ENCODE measurements around the gene MBD3. TPM values are rescaled to one million over a fixed set of nuclear protein-coding genes. Genes with fewer than 3 reads are reported as not detected.

The MBD3 gene
- total and polyA plus RNA-seq, 2 of the 4 experiments (the other 2 are of a cell fraction), result 42.5 to 66.3 TPM

- in situ Hi-C loops (cut with MboI; ENCODE audit: low sequenced_read_pairs), result loop anchor here (25.0 kb wide), 1 partner anchor 260 kb away; no protein-coding TSS in a partner anchor
- DNase-seq, result no peak
Measured at GRCh38 chr19:1526979-1527649, 65.6 kb downstream of the MBD3 start.

More at GRCh38 chr19:1526979-1527649, 65.6 kb downstream of the MBD3 start:
- no peak overlapping the region for H2AK5ac ChIP-seq (ENCODE audit: low read depth, low read length)
- no peaks in the 10 kb centered on the region for H3K9me3 ChIP-seq (ENCODE audit: control insufficient read depth, insufficient read depth, low read length)
- no peak overlapping the region for H2BK120ac ChIP-seq (ENCODE audit: low read depth, low read length)
- intact Hi-C loops (cut with micrococcal nuclease), result no loop called here
- dilution Hi-C loops (cut with HindIII; ENCODE audit: low sequenced_read_pairs, unreplicated experiment), result no loop called here
- H2AK9ac ChIP-seq (replicated peaks; ENCODE audit: low read depth, low read length, poor library complexity), result no peak overlapping the region
- H3K36me3 ChIP-seq (ENCODE audit: control insufficient read depth, insufficient read depth, low read length), result no peaks in the 10 kb centered on the region
- no peak overlapping the region for H3K4ac ChIP-seq (ENCODE audit: low read depth, low read length)
- H3K27ac ChIP-seq (ENCODE audit: insufficient read depth, low read length), result no peak overlapping the region
- H3K14ac ChIP-seq (replicated peaks; ENCODE audit: low read depth, low read length), result no peak overlapping the region
- H3K9me1 ChIP-seq (ENCODE audit: insufficient read depth, low read length), result peaks cover 4% of the 10 kb centered on the region; the same call in 1 of the 2 replicates
- H4K91ac ChIP-seq (ENCODE audit: insufficient read depth, low read depth, low read length), result no peak overlapping the region
- H3K4me1 ChIP-seq (ENCODE audit: control insufficient read depth, insufficient read depth, low read length), result no peaks in the 10 kb centered on the region; the same call in 1 of the 2 replicates
- H3K4me2 ChIP-seq (ENCODE audit: low read depth, low read length), result no peak overlapping the region
- no peak overlapping the region for H4K8ac ChIP-seq (ENCODE audit: low read depth in 2 of 2, low read length in 2 of 2)
- BruUV-seq (replicated peaks), result no TSS peak
- POLR2A ChIA-PET (ENCODE audit: unreplicated experiment), result interaction anchor here (0.7 kb wide), 1 partner anchor 127 kb away, joined by 4 read pairs; no protein-coding TSS in a partner anchor
- no peak overlapping the region for H4K5ac ChIP-seq (ENCODE audit: low read depth, low read length)
- ATAC-seq (ENCODE audit: low read depth), result no peak
- H2BK15ac ChIP-seq (ENCODE audit: low read depth, low read length), result no peak overlapping the region
- no peak overlapping the region for H2BK5ac ChIP-seq (ENCODE audit: low read depth, low read length, poor library complexity, severe bottlenecking)
- H2AFZ ChIP-seq (replicated peaks; ENCODE audit: low read length, poor library complexity), result no peak overlapping the region
- TF ChIP-seq FOS (IDR thresholded peaks at IDR 0.05; ENCODE audit: low read depth, low read length) (no peak), BHLHE40 (IDR thresholded peaks at IDR 0.05; ENCODE audit: low read depth, low read length) (no peak), NFE2L2 (IDR thresholded peaks at IDR 0.05; ENCODE audit: low read depth, low read length) (no peak), RFX5 (IDR thresholded peaks at IDR 0.05; ENCODE audit: low read depth, low read length) (no peak), SMC3 (IDR thresholded peaks at IDR 0.05; ENCODE audit: low read depth, low read length) (no peak)
- H3K23ac ChIP-seq (ENCODE audit: low read depth, low read length), result no peak overlapping the region
- H3K27me3 ChIP-seq (ENCODE audit: control insufficient read depth, insufficient read depth, low read length), result peaks cover 30% of the 10 kb centered on the region
- WGBS, 2 experiments (ENCODE audit: extremely low coverage in 2 of 2, insufficient read length in 1 of 2), result 76% methylated on average over 5 of the region's 18 CpGs; no CpG with 5 or more reads in 1 of the 2 experiments
- H3K4me3 ChIP-seq (ENCODE audit: insufficient read depth, low read depth, low read length), result no peak overlapping the region
- H3K56ac ChIP-seq (ENCODE audit: extremely low read depth, insufficient read depth, low read length), result no peak overlapping the region
- H2BK20ac ChIP-seq (ENCODE audit: low read depth, low read length), result no peak overlapping the region
- peaks cover 7% of the 10 kb centered on the region; the same call in 1 of the 2 replicates for H4K20me1 ChIP-seq (ENCODE audit: insufficient read depth, low read length)
- H3K9ac ChIP-seq (ENCODE audit: low read depth, low read length), result no peak overlapping the region
- no peak overlapping the region for H3K18ac ChIP-seq (ENCODE audit: low read depth, low read length)
- no peaks in the 10 kb centered on the region for H3K79me1 ChIP-seq (ENCODE audit: low read depth in 1 of 2, low read length in 2 of 2)
- CTCF ChIA-PET, result interaction anchor here (0.5 kb wide), 1 partner anchor 8 kb away, joined by 3 read pairs; no protein-coding TSS in a partner anchor
